Activated CD4-positive, alpha-beta T cell treated with anti-CD3 and anti-CD28 coated beads for 36 hours (primary cell): ENCODE results near the gene TMEM183A. TPM values are rescaled to one million over a fixed set of nuclear protein-coding genes. Genes with fewer than 3 reads are reported as not detected.
"Not testable (repeated sequence)": the region's sequence is repeated elsewhere in the genome, so short reads cannot be mapped to it uniquely, and the experiment has no call there.

Experiments
- ATAC-seq: fragments of 200-7000 bp; cut with Tn5 transposase; one replicate; pipeline ENCODE4 v1.10.0; 2021; ENCODE audit warnings: mild to moderate bottlenecking, moderate library complexity
- CTCF ChIA-PET: fragments of 350-600 bp; sonication (Branson Sonifier 250); formaldehyde crosslinking; loops from one replicate; lab custom pipeline; 2021; ENCODE audit warnings: antibody characterized with exemption; lab: Charles Lee
- POLR2A ChIA-PET: fragments of 350-600 bp; sonication (Branson Sonifier 250); formaldehyde crosslinking; loops from one replicate; lab custom pipeline; 2021; ENCODE audit warnings: antibody characterized with exemption, inconsistent platforms; lab: Charles Lee
- DNase-seq: peaks from one replicate; pipeline ENCODE4 v3.0.0-alpha.2; 2020
- H3K27ac Mint-ChIP-seq: one replicate; pipeline ENCODE4 v1.8.0; 2021; ENCODE audit warnings: mixed read lengths
- H3K27me3 Mint-ChIP-seq: one replicate; pipeline ENCODE4 v1.8.0; 2021; ENCODE audit warnings: mixed read lengths
- H3K36me3 Mint-ChIP-seq: one replicate; pipeline ENCODE4 v1.8.0; 2021; ENCODE audit warnings: low read depth, mixed read lengths
- H3K4me1 Mint-ChIP-seq: one replicate; pipeline ENCODE4 v1.8.0; 2021; ENCODE audit warnings: mixed read lengths
- H3K4me3 Mint-ChIP-seq: one replicate; pipeline ENCODE4 v1.8.0; 2021; ENCODE audit warnings: mild to moderate bottlenecking, moderate library complexity, mixed read lengths
- H3K9me3 Mint-ChIP-seq: one replicate; pipeline ENCODE4 v1.8.0; 2021; ENCODE audit warnings: low read depth, mixed read lengths
- intact Hi-C, 2 experiments: fragments of 100-400 bp; cut with DNase I in 1 of 2; cut with micrococcal nuclease in 1 of 2; formaldehyde crosslinking; loops; one replicate each; pipeline versions ENCODE4 v1.14.2 to v1.15.1; 2022 to 2024; cut with DNase I, micrococcal nuclease
- total RNA-seq, 2 experiments: library from RNA; stranded (reverse); gene quantifications; one replicate each; pipeline ENCODE4 v1.2.3, GENCODE V29; 2021

Gene TMEM183A
- total RNA-seq, 2 experiments from 2014 or later: 68.6 to 71.0 TPM

- Mint-ChIP-seq H3K27ac (no peak overlapping the region), H3K9me3 (peaks cover 1% of the 10 kb centered on the region)
These were observed 19.1 kb upstream of the TMEM183A start for GRCh38 chr1:202987922-202988583.

GRCh38 chr1:202989879-202990278, 17.3 kb upstream of the TMEM183A start:
- Mint-ChIP-seq H3K36me3 (no peaks in the 10 kb centered on the region), H3K4me1 (no peaks in the 10 kb centered on the region), H3K27ac (no peak overlapping the region), H3K27me3 (peaks cover 19% of the 10 kb centered on the region), H3K4me3 (no peak overlapping the region), H3K9me3 (peaks cover 1% of the 10 kb centered on the region)
- ChIA-PET POLR2A (no interaction called here), CTCF (interaction anchor here (0.5 to 3.4 kb wide), 2 partner anchors 10 to 98 kb away, joined by 4 to 24 read pairs; no protein-coding TSS in a partner anchor)
- DNase-seq (no peak), ATAC-seq (no peak)
- intact Hi-C loops: no loop called here

More at GRCh38 chr1:202987922-202988583, 19.1 kb upstream of the TMEM183A start:
- ChIA-PET POLR2A (no interaction called here), CTCF (interaction anchor here (0.7 to 1.4 kb wide), 4 partner anchors 11 to 160 kb away, joined by 3 to 6 read pairs (median 4); no protein-coding TSS in a partner anchor)
- Mint-ChIP-seq H3K36me3 (no peaks in the 10 kb centered on the region), H3K4me1 (no peaks in the 10 kb centered on the region), H3K4me3 (no peak overlapping the region), H3K27me3 (peaks cover 11% of the 10 kb centered on the region)
- intact Hi-C loops: no loop called here
- no peak for ATAC-seq
- DNase-seq: no peak

GRCh38 chr1:202991112-202991511, 16.1 kb upstream of the TMEM183A start:
- ATAC-seq (no peak), DNase-seq (no peak)
- Mint-ChIP-seq H3K4me1 (no peaks in the 10 kb centered on the region), H3K27ac (no peak overlapping the region), H3K9me3 (peaks cover 1% of the 10 kb centered on the region), H3K36me3 (no peaks in the 10 kb centered on the region), H3K4me3 (no peak overlapping the region), H3K27me3 (peaks cover 25% of the 10 kb centered on the region)
- POLR2A ChIA-PET: no interaction called here
- CTCF ChIA-PET: interaction anchor here (0.6 to 3.4 kb wide), 4 partner anchors 9 to 521 kb away, joined by 4 to 24 read pairs (median 5); no protein-coding TSS in a partner anchor
- intact Hi-C loops: no loop called here

- Mint-ChIP-seq H3K4me1 (peaks cover 8% of the 10 kb centered on the region), H3K36me3 (no peaks in the 10 kb centered on the region), H3K4me3 (no peak overlapping the region), H3K9me3 (peaks cover 1% of the 10 kb centered on the region), H3K27me3 (peaks cover 32% of the 10 kb centered on the region), H3K27ac (no peak overlapping the region)
- ChIA-PET POLR2A (no interaction called here), CTCF (interaction anchor here (0.6 to 2.0 kb wide), 11 partner anchors 10 to 266 kb away, joined by 3 to 8 read pairs (median 3); partner anchors contain the start of gene TMEM183A)
- no peak for DNase-seq
- intact Hi-C loops: loop anchor here in 1 of 2 experiments (5.0 kb wide), 2 partner anchors 107 to 242 kb away; partner anchors contain the start of gene RABIF
- no peak for ATAC-seq
These were observed 12.4 kb upstream of the TMEM183A start for GRCh38 chr1:202994756-202995155.

- peak overlapping the region; percentile 50 for H3K4me3 Mint-ChIP-seq
- H3K27ac Mint-ChIP-seq: peak overlapping the region; percentile 23
These were observed 8.1 kb upstream of the TMEM183A start for GRCh38 chr1:202998836-202999750.

GRCh38 chr1:203000217-203000944, 6.8 kb upstream of the TMEM183A start:
- POLR2A ChIA-PET: no interaction called here
- H3K36me3 Mint-ChIP-seq: no peaks in the 10 kb centered on the region
- no peak for DNase-seq
- H3K27ac Mint-ChIP-seq: no peak overlapping the region
- CTCF ChIA-PET: interaction anchor here (0.6 to 3.5 kb wide), 23 partner anchors 9 to 816 kb away, joined by 3 to 24 read pairs (median 5); no protein-coding TSS in a partner anchor
- ATAC-seq: no peak
- peaks cover 10% of the 10 kb centered on the region for H3K4me1 Mint-ChIP-seq
- intact Hi-C loops: loop anchor here in 1 of 2 experiments (10.0 kb wide), 2 partner anchors 794 to 836 kb away; partner anchors contain the start of genes PTPN7, ZBED6 and ZC3H11A
- no peaks in the 10 kb centered on the region for H3K9me3 Mint-ChIP-seq
- H3K27me3 Mint-ChIP-seq: peaks cover 13% of the 10 kb centered on the region
- no peak overlapping the region for H3K4me3 Mint-ChIP-seq

More at GRCh38 chr1:202998836-202999750, 8.1 kb upstream of the TMEM183A start:
- intact Hi-C loops: loop anchor here (1.0 to 5.0 kb wide), 7 partner anchors 32 to 248 kb away; partner anchors contain the start of genes RABIF (in 2 of the 2), CYB5R1 (in 1 of the 2) and KLHL12 (in 1 of the 2)
- H3K36me3 Mint-ChIP-seq: no peaks in the 10 kb centered on the region
- H3K9me3 Mint-ChIP-seq: no peaks in the 10 kb centered on the region
- peak; percentile 66 for ATAC-seq
- peak; percentile 80 for DNase-seq
- POLR2A ChIA-PET: no interaction called here
- H3K27me3 Mint-ChIP-seq: peaks cover 20% of the 10 kb centered on the region
- peaks cover 10% of the 10 kb centered on the region for H3K4me1 Mint-ChIP-seq
- CTCF ChIA-PET: interaction anchor here (0.6 to 3.5 kb wide), 30 partner anchors 9 to 881 kb away, joined by 3 to 24 read pairs (median 5); partner anchors contain the start of genes KLHL12, PPFIA4 and TMEM183A

- Mint-ChIP-seq H3K9me3 (no peaks in the 10 kb centered on the region), H3K4me3 (no peak overlapping the region), H3K27ac (no peak overlapping the region), H3K4me1 (peaks cover 16% of the 10 kb centered on the region), H3K36me3 (no peaks in the 10 kb centered on the region), H3K27me3 (peaks cover 7% of the 10 kb centered on the region)
- ChIA-PET CTCF (no interaction called here), POLR2A (no interaction called here)
- no peak for DNase-seq
- no peak for ATAC-seq
- intact Hi-C loops: loop anchor here in 1 of 2 experiments (10.0 kb wide), 2 partner anchors 793 to 837 kb away; partner anchors contain the start of genes PTPN7, ZBED6 and ZC3H11A
These were observed 5.2 kb upstream of the TMEM183A start for GRCh38 chr1:203001986-203002385.

- H3K9me3 Mint-ChIP-seq: no peaks in the 10 kb centered on the region
- ATAC-seq: no peak
- no peak overlapping the region for H3K4me3 Mint-ChIP-seq
- H3K27ac Mint-ChIP-seq: no peak overlapping the region
- POLR2A ChIA-PET: no interaction called here
- DNase-seq: no peak
- peaks cover 16% of the 10 kb centered on the region for H3K4me1 Mint-ChIP-seq
- peaks cover 4% of the 10 kb centered on the region for H3K36me3 Mint-ChIP-seq
- intact Hi-C loops: loop anchor here in 1 of 2 experiments (10.0 kb wide), 2 partner anchors 792 to 838 kb away; partner anchors contain the start of genes PTPN7, ZBED6 and ZC3H11A
- peaks cover 4% of the 10 kb centered on the region for H3K27me3 Mint-ChIP-seq
- CTCF ChIA-PET: no interaction called here
These were observed 4.2 kb upstream of the TMEM183A start for GRCh38 chr1:203002951-203003350.

- Mint-ChIP-seq H3K27ac (peak overlapping the region; percentile 87), H3K36me3 (peaks cover 14% of the 10 kb centered on the region), H3K4me1 (peaks cover 19% of the 10 kb centered on the region), H3K4me3 (peak overlapping the region; percentile 99)
- not testable (repeated sequence) for ATAC-seq, H3K9me3 Mint-ChIP-seq, DNase-seq, H3K27me3 Mint-ChIP-seq
- POLR2A ChIA-PET: interaction anchor here (0.7 to 1.7 kb wide), 2 partner anchors 74 to 664 kb away, joined by 3 to 4 read pairs; partner anchors contain the start of gene UBE2T
- CTCF ChIA-PET: interaction anchor here (0.6 to 2.0 kb wide), 10 partner anchors 10 to 1188 kb away, joined by 3 to 6 read pairs (median 4); partner anchors contain the start of gene PPFIA4
- intact Hi-C loops: loop anchor here (2.0 to 10.0 kb wide), 4 partner anchors 21 to 1178 kb away; partner anchors contain the start of genes IPO9 (in 1 of the 2), PPFIA4 (in 1 of the 2), PTPN7 (in 1 of the 2) and ZBED6 (in 1 of the 2)
These were observed 1.6 kb upstream of the TMEM183A start for GRCh38 chr1:203005395-203006142.
